HG03521 (cell line): ENCODE measurements around the gene SLC24A3.
"Not testable (repeated sequence)": the region's sequence is repeated elsewhere in the genome, so short reads cannot be mapped to it uniquely, and the experiment has no call there.

ENCODE experiments used
- ATAC-seq: cut with Tn5 transposase; IDR thresholded peaks from one replicate; pipeline ENCODE4 v1.9.1; 2021; ENCODE audit warnings: mild to moderate bottlenecking, moderate library complexity; ENCODE audit not compliant: unreplicated experiment

SLC24A3 gene

GRCh38 chr20:19754201-19754600 lies 541.8 kb downstream of the SLC24A3 start:
- not testable (repeated sequence) for ATAC-seq

GRCh38 chr20:19756761-19757486 lies 544.5 kb downstream of the SLC24A3 start:
- ATAC-seq, result no peak

DNA sequence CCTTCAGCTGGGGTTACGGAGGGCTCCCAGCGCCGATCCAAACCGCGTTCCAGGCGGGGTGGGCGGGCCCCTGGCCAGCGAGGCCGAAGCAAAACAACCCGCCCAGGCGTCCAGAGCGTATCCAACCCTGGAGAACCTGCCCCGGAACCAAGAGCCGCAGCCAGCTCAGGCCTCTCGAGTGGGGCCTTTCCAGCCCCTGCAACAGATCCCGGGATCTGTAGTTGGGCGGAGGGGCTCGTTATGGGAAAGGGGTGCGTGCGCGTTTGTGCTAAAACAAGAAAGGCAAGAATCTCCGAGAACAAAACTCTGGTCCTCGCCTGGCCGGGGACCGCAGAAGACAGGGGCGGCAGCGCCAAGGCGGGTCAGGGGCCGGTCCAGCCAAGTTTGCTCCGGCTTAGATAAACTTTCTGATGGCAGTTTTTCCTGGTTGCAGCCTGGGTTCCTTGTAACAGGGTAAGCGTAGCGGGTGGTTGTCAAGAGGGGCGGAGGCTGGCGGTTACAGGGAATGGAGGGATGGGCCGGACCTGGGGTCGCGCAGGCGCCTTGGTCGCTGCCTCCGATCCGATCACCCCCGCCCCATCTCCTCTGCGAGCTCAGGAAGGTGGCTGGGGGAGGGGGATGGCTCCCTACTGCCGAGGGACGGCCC lies 545.2 kb downstream of the SLC24A3 start:
- no peak for ATAC-seq

- no peak for ATAC-seq
Observed at GRCh38 chr20:19758133-19758500, 545.7 kb downstream of the SLC24A3 start, which contains the start of gene RIN2. Gene RIN2, plus strand, starts transcription at chr20:19758258. Its CDS starts 131,344 bp downstream, at chr20:19889602.

DNA sequence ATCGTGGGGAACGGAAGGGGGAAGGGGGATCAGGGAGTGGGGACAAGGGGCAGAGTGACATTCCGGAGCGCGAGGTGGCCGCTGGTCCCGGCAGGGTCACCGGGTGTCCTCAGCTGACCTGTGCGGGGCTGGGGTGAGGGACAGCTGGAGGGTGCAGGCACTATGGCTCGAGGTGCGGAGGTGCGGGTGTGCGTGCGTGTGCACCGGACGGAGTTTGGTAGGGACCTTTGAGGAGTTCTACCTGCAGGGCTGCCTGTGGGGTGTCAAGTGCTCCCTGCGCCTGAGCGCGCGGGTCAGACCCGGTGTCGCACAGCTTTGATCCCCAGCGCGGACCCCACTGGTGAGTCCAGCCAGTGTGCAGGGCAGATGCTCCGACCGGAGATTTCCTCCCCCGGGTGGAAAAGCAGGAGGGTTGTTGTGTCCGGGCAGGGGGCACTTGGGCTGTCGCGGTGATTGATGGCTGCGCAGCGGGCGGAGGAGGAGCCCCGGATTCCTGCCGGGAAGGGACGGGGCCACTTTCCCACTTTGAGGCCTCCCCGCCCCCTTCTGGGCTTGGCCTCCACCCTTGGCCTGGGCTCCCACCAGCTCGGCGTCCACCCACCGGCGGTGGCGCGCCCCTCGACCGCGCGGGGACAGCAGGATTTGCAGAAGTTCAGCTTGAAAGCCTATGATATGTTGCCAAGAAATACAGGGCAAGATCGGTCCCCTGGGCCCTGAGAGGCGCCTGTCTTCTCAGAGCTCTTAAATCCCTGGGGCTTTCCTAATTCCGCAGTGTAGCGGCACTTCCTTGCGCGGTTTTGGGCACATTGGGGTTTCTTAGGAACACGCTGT lies 546.3 kb downstream of the SLC24A3 start:
- ATAC-seq, result no peak

DNA sequence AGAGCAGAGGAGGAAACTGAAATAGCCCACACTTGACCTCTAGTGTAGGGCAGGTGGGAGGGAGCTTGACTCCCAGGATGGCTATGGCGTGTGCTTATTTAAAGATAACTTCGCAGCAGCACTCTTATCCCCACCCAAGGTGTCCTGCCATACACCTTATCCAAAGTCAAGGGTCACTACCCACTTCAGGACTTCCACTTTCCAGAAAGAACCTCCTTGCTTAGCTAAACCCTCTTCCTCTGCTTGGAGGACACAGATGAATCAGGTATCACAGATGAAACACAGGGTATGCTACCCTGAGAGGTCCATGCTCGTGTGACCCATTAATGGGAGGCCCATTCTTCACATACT lies 547.9 kb downstream of the SLC24A3 start:
- ATAC-seq, result no peak

DNA sequence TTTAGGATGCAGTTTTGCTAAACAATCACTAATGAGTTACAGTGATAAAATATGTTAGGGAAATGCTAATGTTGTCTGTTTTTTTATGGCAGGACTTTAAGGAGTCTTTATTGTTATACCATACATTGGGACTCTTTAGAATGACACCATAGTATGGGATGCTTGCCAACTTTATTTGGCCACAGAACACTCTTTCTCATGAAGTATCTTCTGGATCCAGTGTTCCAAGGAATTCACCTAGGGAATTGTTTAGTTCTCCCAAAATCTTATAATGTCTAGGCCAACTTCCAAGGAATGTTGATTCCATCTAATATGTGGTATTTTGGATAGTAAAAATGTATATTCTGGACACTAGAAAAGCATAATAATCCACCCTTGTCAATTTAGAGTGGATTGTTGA lies 548.9 kb downstream of the SLC24A3 start:
- ATAC-seq, result no peak

- no peak for ATAC-seq
Observed at GRCh38 chr20:19761841-19762240, 549.4 kb downstream of the SLC24A3 start.

DNA sequence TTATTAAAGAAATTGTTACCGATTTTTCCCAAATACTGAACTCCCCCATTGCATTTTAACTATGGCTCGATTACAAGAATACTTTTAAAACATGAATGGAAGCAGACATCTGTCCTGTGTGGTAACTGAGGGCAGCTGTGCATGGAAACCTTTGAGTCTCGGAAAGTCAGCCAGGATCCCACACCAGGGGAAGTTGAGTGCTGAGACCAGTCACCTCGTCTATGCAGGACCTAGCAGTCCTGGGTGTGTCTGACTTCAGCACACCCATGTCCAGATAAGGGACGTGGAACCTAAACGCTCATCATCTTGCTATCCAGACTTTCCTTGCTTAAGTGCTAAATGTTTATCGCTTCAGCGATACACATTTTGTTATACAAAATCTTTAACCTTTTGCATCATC lies 551.8 kb downstream of the SLC24A3 start:
- ATAC-seq, result no peak

DNA sequence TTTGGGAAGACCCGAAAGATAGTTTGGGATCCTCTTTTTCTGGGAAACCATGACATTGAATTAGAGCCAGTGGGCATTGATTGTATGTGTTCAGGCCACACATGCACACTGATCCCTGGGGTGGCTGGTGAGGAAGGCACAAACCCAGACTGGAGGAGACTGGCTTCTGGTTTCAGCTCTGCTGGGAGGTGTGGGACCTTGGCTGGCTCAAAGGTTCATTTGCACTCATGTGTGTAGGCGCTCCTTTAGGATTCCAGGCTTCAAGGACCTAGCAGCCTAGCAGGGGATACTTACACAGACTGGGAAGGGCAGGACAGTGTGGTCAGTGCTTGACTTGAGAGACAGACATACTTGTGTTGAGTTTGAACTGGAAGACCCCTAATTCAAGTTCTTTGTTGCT lies 552.8 kb downstream of the SLC24A3 start:
- ATAC-seq, result no peak

GRCh38 chr20:19765913-19766312 lies 553.5 kb downstream of the SLC24A3 start:
- no peak for ATAC-seq

- ATAC-seq, result no peak
Observed at GRCh38 chr20:19767070-19767469, 554.6 kb downstream of the SLC24A3 start.

DNA sequence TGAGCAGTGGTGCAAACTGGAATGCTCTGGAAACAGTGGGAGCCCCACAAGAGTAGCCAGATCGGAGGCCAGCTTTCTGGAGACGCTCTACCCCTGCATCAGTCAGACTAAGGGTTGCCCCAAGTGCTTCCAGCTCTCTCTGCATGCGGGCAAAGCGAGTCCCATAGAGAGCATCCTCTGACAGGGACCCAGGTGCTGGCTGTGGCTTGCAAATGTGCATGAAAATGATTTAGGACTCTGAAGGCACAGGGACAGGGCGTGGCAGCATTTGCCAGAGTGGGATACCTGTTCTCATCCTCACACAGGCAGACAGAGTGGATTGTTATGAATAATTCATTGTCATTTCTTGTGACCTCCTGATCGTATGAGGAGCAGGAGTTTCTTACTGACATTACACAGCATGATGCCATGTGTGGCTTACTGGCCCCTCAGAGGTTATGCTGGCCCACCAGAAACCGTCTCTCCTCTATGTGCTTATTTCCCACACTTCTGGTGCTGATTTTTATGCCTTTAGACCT lies 555.9 kb downstream of the SLC24A3 start:
- no peak for ATAC-seq

- no peak for ATAC-seq
Observed at GRCh38 chr20:19769507-19769906, 557.1 kb downstream of the SLC24A3 start.

- ATAC-seq, result no peak
Observed at GRCh38 chr20:19770375-19770774, 557.9 kb downstream of the SLC24A3 start.

GRCh38 chr20:19771031-19771430 lies 558.6 kb downstream of the SLC24A3 start:
- ATAC-seq, result no peak
